ENCODE data around the gene DGLUCY.
"Not testable (repeated sequence)": the region's sequence is repeated elsewhere in the genome, so short reads cannot be mapped to it uniquely, and the experiment has no call there.

DGLUCY gene

DNA sequence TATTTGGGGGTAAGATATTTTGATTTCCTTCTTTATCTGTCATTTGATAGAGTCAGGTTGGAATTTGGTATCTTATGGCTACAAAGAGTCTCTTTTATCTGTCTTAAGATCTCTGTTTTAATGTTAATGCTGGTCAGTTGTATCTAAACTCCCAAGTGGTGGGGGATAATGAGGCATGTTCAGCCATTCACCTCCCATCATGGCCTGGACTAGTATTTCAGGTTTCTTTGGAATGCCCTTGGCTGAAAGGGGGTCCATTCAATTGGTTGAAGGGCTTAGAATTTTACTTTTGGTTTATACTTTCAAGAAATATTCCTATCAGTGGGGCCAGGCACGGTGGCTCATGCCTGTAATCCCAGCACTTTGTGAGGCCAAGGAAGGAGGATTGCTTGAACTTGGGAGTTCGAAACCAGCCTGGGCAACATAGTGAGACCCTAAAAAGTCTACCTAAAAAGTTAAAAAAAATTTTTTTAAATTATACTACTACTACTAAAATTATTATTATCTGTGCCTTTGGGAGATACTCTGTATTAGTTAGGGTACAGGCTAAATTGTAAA lies 4.7 kb downstream of the DGLUCY start:
- no peak overlapping the region for H3K4me3 ChIP-seq (ENCODE audit: insufficient read depth, low read depth, low read length, poor library complexity, severe bottlenecking)

DNA sequence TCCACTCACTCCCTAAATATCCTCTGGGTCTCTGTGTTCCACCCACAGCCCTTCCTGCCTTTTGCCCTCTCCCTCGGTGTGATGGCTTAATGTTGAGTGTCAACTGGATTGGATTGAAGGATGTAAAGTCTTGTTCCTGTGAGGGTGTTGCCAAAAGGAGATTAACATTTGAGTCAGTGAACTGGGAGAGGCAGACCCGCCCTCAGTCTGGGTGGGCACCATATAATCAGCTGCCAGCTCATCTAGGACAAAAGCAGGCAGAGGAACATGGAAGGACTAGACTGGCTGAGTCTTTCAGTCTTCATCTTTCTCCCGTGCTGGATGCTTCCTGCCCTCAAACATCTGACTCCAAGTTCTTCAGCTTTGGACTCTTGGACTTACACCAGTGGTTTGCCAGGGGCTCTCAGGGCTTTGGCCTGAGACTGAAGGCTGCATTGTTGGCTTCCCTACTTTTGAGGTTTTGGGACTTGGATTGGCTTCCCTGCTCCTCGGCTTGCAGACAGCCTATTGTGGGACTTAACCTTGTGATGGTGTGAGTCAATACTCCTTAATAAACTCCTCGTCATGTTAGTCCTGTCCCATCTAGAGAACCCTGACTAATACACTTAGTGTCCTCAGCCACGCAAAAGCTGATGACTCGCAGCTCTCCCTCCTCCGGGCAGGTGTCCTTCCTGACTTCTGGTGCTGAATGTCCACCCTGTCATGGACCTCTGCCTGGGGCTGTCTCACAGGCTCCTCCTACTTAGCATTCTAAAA lies 5.9 kb downstream of the DGLUCY start:
- H3K4me3 ChIP-seq (ENCODE audit: insufficient read depth, low read depth, low read length, poor library complexity, severe bottlenecking) = no peak overlapping the region
- H3K4me1 ChIP-seq (ENCODE audit: control insufficient read depth, insufficient read depth, low read length, poor library complexity, severe bottlenecking) = peaks cover 49% of the 10 kb centered on the region
- no peak overlapping the region for H3K27ac ChIP-seq (ENCODE audit: insufficient read depth, low read length, poor library complexity, severe bottlenecking)
- no peaks in the 10 kb centered on the region for H3K9me3 ChIP-seq (ENCODE audit: control insufficient read depth, low read length)
- peaks cover 5% of the 10 kb centered on the region for H3K36me3 ChIP-seq (ENCODE audit: control insufficient read depth, insufficient read depth, low read length)
- no peaks in the 10 kb centered on the region for H3K27me3 ChIP-seq (replicated peaks; ENCODE audit: control insufficient read depth, insufficient read depth, low read length, poor library complexity, severe bottlenecking)
- no peak for DNase-seq

More for the DNA sequence above, 4.7 kb downstream of the DGLUCY start:
- Histone ChIP-seq H3K27me3 (replicated peaks; ENCODE audit: control insufficient read depth, insufficient read depth, low read length, poor library complexity, severe bottlenecking) (no peaks in the 10 kb centered on the region), H3K9me3 (ENCODE audit: control insufficient read depth, low read length) (no peaks in the 10 kb centered on the region), H3K36me3 (ENCODE audit: control insufficient read depth, insufficient read depth, low read length) (peaks cover 5% of the 10 kb centered on the region), H3K4me1 (ENCODE audit: control insufficient read depth, insufficient read depth, low read length, poor library complexity, severe bottlenecking) (peaks cover 53% of the 10 kb centered on the region), H3K27ac (ENCODE audit: insufficient read depth, low read length, poor library complexity, severe bottlenecking) (no peak overlapping the region)
- DNase-seq = no peak

DNA sequence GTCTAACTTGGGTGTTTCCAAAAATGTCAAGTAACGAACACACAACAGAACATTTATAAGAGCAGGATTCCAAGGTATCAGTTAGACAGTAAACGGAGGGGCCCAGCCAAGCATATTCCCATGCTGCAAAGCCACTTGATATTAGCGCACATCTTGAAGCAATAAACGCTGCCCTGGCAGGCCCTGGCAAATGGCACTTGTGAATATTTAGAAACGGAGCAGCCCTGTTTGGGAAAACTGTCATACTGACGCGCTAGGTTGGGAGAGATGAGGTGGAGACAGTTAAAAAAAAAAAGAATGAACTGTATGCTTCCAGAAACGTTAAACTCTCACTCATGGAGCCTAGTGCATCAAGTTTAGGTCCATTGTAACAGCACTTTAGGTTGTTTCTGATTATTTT lies 9.3 kb downstream of the DGLUCY start:
- no peak overlapping the region for H3K4me3 ChIP-seq (ENCODE audit: insufficient read depth, low read depth, low read length, poor library complexity, severe bottlenecking)
- no peak overlapping the region for H3K27ac ChIP-seq (ENCODE audit: insufficient read depth, low read length, poor library complexity, severe bottlenecking)
- peaks cover 21% of the 10 kb centered on the region for H3K4me1 ChIP-seq (ENCODE audit: control insufficient read depth, insufficient read depth, low read length, poor library complexity, severe bottlenecking)
- no peaks in the 10 kb centered on the region for H3K9me3 ChIP-seq (ENCODE audit: control insufficient read depth, low read length)
- peaks cover 15% of the 10 kb centered on the region for H3K36me3 ChIP-seq (ENCODE audit: control insufficient read depth, insufficient read depth, low read length)
- no peaks in the 10 kb centered on the region for H3K27me3 ChIP-seq (replicated peaks; ENCODE audit: control insufficient read depth, insufficient read depth, low read length, poor library complexity, severe bottlenecking)
- no peak for DNase-seq

DNA sequence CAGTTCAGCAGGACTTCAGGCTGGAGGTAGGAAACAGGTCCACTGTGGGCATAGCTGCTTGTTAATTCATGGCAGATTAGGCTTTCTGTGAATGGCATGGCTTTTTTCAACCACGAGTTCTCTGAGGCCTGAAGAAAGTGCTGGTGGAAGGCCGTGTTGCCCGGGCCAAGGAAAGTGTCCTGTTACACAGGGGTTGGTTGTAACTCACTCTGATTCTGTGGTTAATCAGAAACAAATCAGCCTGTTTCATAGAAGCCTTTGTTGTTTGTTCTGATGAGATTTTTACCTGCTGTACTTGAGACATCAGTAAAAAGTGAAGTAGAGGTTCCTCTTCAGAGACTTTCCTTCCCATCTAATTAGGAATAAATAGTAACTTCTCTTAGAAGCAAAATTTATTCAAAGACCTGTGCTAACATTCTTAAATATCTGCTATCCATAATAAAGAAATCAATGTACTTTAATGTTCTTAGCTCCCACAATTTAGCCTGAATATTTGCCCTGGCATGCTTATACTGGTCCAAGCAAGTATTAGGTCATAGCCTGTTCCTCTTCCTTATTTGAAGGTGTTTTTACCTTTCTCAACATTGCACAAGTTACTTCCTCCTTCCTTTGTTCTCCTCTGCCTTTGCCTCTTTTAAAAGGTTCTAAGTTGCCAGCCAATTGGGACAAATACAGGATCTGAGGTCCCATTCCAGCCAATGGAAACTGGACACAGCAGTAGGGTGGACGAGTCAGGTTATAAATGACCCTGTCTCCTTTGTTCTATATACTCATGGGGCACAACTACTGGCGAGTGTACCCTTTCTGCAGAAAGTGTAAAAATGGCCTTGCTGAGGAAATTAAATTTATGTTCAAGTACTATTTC lies 10.8 kb downstream of the DGLUCY start:
- not testable (repeated sequence) for H3K4me3 ChIP-seq (ENCODE audit: insufficient read depth, low read depth, low read length, poor library complexity, severe bottlenecking); DNase-seq; H3K4me1 ChIP-seq (ENCODE audit: control insufficient read depth, insufficient read depth, low read length, poor library complexity, severe bottlenecking)

DNA sequence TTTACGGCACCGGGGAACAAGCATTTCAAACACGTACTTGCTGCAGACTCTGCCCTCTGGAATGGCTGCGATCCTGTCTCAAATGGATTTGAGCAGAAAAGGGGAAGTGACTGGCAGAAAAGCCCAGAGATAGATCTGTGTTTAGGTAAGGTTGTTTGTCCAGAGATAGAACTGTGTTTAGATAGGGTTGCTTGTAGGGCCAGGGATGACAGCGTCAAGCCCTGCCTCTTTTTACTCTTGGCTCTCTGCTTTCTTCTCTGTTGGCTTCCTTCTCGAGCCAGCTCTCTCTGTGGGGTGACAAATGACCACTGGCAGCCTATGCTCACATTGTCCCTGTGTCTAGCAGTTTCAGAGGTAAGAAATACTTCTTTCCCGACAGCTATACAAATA lies 11.4 kb downstream of the DGLUCY start:
- no peaks in the 10 kb centered on the region for H3K27me3 ChIP-seq (replicated peaks; ENCODE audit: control insufficient read depth, insufficient read depth, low read length, poor library complexity, severe bottlenecking)
- H3K27ac ChIP-seq (ENCODE audit: insufficient read depth, low read length, poor library complexity, severe bottlenecking) = no peak overlapping the region
- H3K36me3 ChIP-seq (ENCODE audit: control insufficient read depth, insufficient read depth, low read length) = peaks cover 17% of the 10 kb centered on the region
- H3K9me3 ChIP-seq (ENCODE audit: control insufficient read depth, low read length) = no peaks in the 10 kb centered on the region
- H3K4me3 ChIP-seq (ENCODE audit: insufficient read depth, low read depth, low read length, poor library complexity, severe bottlenecking) = no peak overlapping the region
- DNase-seq = no peak
- peaks cover 3% of the 10 kb centered on the region for H3K4me1 ChIP-seq (ENCODE audit: control insufficient read depth, insufficient read depth, low read length, poor library complexity, severe bottlenecking)

More for the DNA sequence above, 10.8 kb downstream of the DGLUCY start:
- H3K27me3 ChIP-seq (replicated peaks; ENCODE audit: control insufficient read depth, insufficient read depth, low read length, poor library complexity, severe bottlenecking); H3K27ac ChIP-seq (ENCODE audit: insufficient read depth, low read length, poor library complexity, severe bottlenecking); H3K9me3 ChIP-seq (ENCODE audit: control insufficient read depth, low read length): not testable (repeated sequence)
- peaks cover 22% of the 10 kb centered on the region for H3K36me3 ChIP-seq (ENCODE audit: control insufficient read depth, insufficient read depth, low read length)

DNA sequence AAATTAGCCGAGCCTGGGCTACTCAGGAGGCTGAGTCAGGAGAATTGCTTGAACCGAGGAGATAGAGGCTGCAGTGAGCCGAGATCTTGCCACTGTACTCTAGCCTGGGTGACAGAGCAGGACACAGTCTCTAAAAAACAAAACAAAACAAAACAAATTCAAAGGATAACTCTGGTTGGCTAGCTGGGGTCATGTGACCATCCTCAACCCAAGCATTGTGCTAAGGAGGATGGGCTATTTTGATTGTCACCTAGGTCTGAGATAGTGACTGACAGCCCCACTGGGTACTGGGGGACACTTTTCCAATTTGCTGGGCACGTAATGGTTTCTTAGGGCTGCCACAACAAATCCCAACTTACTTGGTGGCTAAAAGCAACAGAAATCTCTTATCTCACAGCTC lies 11.9 kb downstream of the DGLUCY start:
- no peak for DNase-seq
- H3K4me3 ChIP-seq (ENCODE audit: insufficient read depth, low read depth, low read length, poor library complexity, severe bottlenecking) = no peak overlapping the region
- H3K27me3 ChIP-seq (replicated peaks; ENCODE audit: control insufficient read depth, insufficient read depth, low read length, poor library complexity, severe bottlenecking) = no peaks in the 10 kb centered on the region
- peaks cover 17% of the 10 kb centered on the region for H3K36me3 ChIP-seq (ENCODE audit: control insufficient read depth, insufficient read depth, low read length)
- H3K9me3 ChIP-seq (ENCODE audit: control insufficient read depth, low read length) = no peaks in the 10 kb centered on the region
- H3K4me1 ChIP-seq (ENCODE audit: control insufficient read depth, insufficient read depth, low read length, poor library complexity, severe bottlenecking) = peaks cover 3% of the 10 kb centered on the region
- H3K27ac ChIP-seq (ENCODE audit: insufficient read depth, low read length, poor library complexity, severe bottlenecking) = no peak overlapping the region

DNA sequence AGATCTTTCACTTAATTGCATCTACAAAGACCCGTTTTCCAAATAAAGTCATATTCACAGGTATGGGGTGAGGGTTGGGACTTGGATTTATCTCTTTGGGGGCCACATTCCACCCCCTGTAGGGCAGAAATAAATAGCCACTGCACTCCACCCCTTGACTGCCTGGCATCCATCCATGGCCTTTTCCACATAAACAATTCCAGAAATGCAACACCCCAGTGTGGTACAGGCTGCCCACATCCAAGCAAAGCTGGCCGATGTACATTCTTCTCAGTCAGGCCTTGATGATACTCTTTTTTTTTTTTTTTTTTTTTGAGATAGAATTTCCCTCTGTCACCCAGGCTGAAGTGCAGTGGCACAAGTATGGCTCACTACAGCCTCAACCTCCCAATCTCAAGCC lies 12.9 kb downstream of the DGLUCY start:
- Histone ChIP-seq H3K27ac (ENCODE audit: insufficient read depth, low read length, poor library complexity, severe bottlenecking) (no peak overlapping the region), H3K36me3 (ENCODE audit: control insufficient read depth, insufficient read depth, low read length) (peaks cover 17% of the 10 kb centered on the region), H3K27me3 (replicated peaks; ENCODE audit: control insufficient read depth, insufficient read depth, low read length, poor library complexity, severe bottlenecking) (no peaks in the 10 kb centered on the region), H3K4me1 (ENCODE audit: control insufficient read depth, insufficient read depth, low read length, poor library complexity, severe bottlenecking) (peaks cover 3% of the 10 kb centered on the region), H3K9me3 (ENCODE audit: control insufficient read depth, low read length) (no peaks in the 10 kb centered on the region), H3K4me3 (ENCODE audit: insufficient read depth, low read depth, low read length, poor library complexity, severe bottlenecking) (no peak overlapping the region)
- DNase-seq = no peak

DNA sequence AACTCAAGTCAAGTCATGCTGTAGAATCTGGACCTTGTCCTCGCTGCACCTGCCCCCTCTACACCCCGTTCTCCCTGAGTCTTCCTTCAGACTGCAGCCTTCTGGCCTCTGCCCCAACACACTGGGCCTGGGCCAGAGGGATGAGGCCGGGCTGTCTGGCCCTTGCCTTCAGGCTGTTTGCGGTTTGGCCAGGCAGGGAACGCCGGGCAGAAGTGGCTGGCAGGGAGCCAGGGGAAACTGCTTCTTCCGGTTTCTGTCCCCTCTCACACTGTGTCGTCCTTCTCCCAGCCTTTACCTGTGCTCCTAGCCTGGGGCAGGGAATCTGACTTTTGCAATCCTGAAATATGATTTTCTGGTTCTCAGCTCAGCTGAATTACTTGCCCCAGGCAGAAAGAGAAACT lies 13.5 kb downstream of the DGLUCY start:
- H3K27ac ChIP-seq (ENCODE audit: insufficient read depth, low read length, poor library complexity, severe bottlenecking) = no peak overlapping the region
- DNase-seq = no peak
- no peaks in the 10 kb centered on the region for H3K27me3 ChIP-seq (replicated peaks; ENCODE audit: control insufficient read depth, insufficient read depth, low read length, poor library complexity, severe bottlenecking)
- H3K9me3 ChIP-seq (ENCODE audit: control insufficient read depth, low read length) = no peaks in the 10 kb centered on the region
- peaks cover 17% of the 10 kb centered on the region for H3K36me3 ChIP-seq (ENCODE audit: control insufficient read depth, insufficient read depth, low read length)
- peaks cover 3% of the 10 kb centered on the region for H3K4me1 ChIP-seq (ENCODE audit: control insufficient read depth, insufficient read depth, low read length, poor library complexity, severe bottlenecking)
- H3K4me3 ChIP-seq (ENCODE audit: insufficient read depth, low read depth, low read length, poor library complexity, severe bottlenecking) = no peak overlapping the region

DNA sequence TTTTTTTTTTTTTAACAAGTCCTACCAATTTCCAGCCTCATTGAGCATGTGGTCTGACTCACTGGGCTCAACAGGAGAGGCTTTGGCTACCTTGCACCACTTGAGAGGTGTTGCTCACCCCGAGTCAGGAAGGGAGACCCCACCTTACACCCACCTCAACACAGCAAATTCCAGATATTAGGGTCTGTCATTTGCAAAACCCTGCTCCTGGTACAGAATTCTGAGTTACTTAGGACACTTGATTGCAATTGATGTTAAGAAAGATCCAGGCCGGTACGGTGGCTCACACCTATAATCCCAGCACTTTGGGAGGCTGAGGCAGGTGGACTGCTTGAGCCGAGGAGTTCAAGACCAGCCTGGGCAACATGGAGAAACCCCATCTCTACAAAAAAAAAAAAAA lies 14.1 kb downstream of the DGLUCY start:
- Histone ChIP-seq H3K4me1 (ENCODE audit: control insufficient read depth, insufficient read depth, low read length, poor library complexity, severe bottlenecking) (peaks cover 3% of the 10 kb centered on the region), H3K4me3 (ENCODE audit: insufficient read depth, low read depth, low read length, poor library complexity, severe bottlenecking) (no peak overlapping the region), H3K27me3 (replicated peaks; ENCODE audit: control insufficient read depth, insufficient read depth, low read length, poor library complexity, severe bottlenecking) (no peaks in the 10 kb centered on the region), H3K27ac (ENCODE audit: insufficient read depth, low read length, poor library complexity, severe bottlenecking) (no peak overlapping the region), H3K9me3 (ENCODE audit: control insufficient read depth, low read length) (no peaks in the 10 kb centered on the region), H3K36me3 (ENCODE audit: control insufficient read depth, insufficient read depth, low read length) (peaks cover 17% of the 10 kb centered on the region)
- no peak for DNase-seq

DNA sequence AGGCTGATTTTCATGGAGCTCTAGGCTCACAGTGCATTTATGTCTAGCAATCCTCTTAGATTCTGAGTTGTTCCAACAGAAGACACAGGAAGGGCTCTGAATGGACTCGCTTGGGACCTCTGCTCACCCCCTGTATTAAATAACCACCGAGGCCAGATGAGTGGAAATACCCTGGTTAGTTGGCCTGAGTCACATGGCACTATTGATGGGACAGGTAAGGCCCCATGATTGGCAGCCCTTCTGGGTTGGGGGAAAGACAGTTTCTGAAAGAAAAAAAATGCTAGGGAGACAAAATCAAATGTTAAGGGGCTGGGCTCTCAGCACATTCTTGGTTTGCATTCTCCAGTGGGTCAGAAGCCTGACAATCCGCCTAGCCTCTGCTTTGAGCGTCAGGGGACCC lies 14.8 kb downstream of the DGLUCY start:
- no peaks in the 10 kb centered on the region for H3K27me3 ChIP-seq (replicated peaks; ENCODE audit: control insufficient read depth, insufficient read depth, low read length, poor library complexity, severe bottlenecking)
- H3K9me3 ChIP-seq (ENCODE audit: control insufficient read depth, low read length) = no peaks in the 10 kb centered on the region
- H3K4me3 ChIP-seq (ENCODE audit: insufficient read depth, low read depth, low read length, poor library complexity, severe bottlenecking) = no peak overlapping the region
- DNase-seq = no peak
- H3K4me1 ChIP-seq (ENCODE audit: control insufficient read depth, insufficient read depth, low read length, poor library complexity, severe bottlenecking) = peaks cover 3% of the 10 kb centered on the region
- peak overlapping the region; percentile 18 for H3K27ac ChIP-seq (ENCODE audit: insufficient read depth, low read length, poor library complexity, severe bottlenecking)
- peaks cover 17% of the 10 kb centered on the region for H3K36me3 ChIP-seq (ENCODE audit: control insufficient read depth, insufficient read depth, low read length)
